CD14-positive monocyte (primary cell): ENCODE measurements around the gene BDNF. TPM values are rescaled to one million over a fixed set of nuclear protein-coding genes. Genes with fewer than 3 reads are reported as not detected.

Experiments
- DNase-seq, 3 donors: peaks; one replicate each; pipeline ENCODE4 v3.0.0-alpha.2; 2011 to 2022
- H2AFZ ChIP-seq: 2 replicates; pipeline ENCODE4 v1.6.0; 2012; ENCODE audit warnings: mild to moderate bottlenecking, low read depth, low read length, inconsistent platforms; ENCODE audit not compliant: insufficient read depth, poor library complexity, severe bottlenecking
- H3K27ac ChIP-seq, 2 donors: 1 replicate in 1 of 2; 2 replicates in 1 of 2; pipeline ENCODE4 v1.5.1; 2012 to 2013; ENCODE audit warnings: low read length in 2 of 2, control low read depth in 1 of 2, inconsistent platforms in 1 of 2, low read depth in 1 of 2, mild to moderate bottlenecking in 1 of 2
- H3K27me3 ChIP-seq, 2 donors: one replicate each; pipeline versions ENCODE4 v1.6.0 to v1.6.1; 2011 to 2013; ENCODE audit warnings: low read length in 2 of 2; ENCODE audit not compliant: control insufficient read depth in 2 of 2, insufficient read depth in 2 of 2
- H3K36me3 ChIP-seq, 2 donors: replicated peaks in 1 of 2; 1 replicate in 1 of 2; 2 replicates in 1 of 2; pipeline versions ENCODE4 v1.5.1 to v1.6.1; 2012 to 2013; ENCODE audit warnings: low read length in 2 of 2, control low read depth in 1 of 2, inconsistent platforms in 1 of 2, mild to moderate bottlenecking in 1 of 2; ENCODE audit not compliant: insufficient read depth in 2 of 2, control insufficient read depth in 1 of 2
- H3K4me1 ChIP-seq, 2 donors: 1 replicate in 1 of 2; 2 replicates in 1 of 2; pipeline versions ENCODE4 v1.5.1 to v1.6.1; 2012 to 2013; ENCODE audit warnings: low read length in 2 of 2, control low read depth in 1 of 2, inconsistent platforms in 1 of 2, mild to moderate bottlenecking in 1 of 2, moderate library complexity in 1 of 2; ENCODE audit not compliant: insufficient read depth in 2 of 2, control insufficient read depth in 1 of 2
- H3K4me2 ChIP-seq: replicated peaks from 2 replicates; pipeline ENCODE3; 2012; ENCODE audit warnings: low read length, moderate library complexity, mild to moderate bottlenecking; ENCODE audit not compliant: poor library complexity, severe bottlenecking; ENCODE audit errors: extremely low read depth
- H3K4me3 ChIP-seq, 3 experiments: fragments of 200-600 bp in 1 of 3; sonication (generic) in 1 of 3; replicated peaks in 1 of 3; 1 replicate in 2 of 3; 2 replicates in 1 of 3; pipeline ENCODE4 v1.5.1; 2011 to 2013; ENCODE audit warnings: low read length in 3 of 3, mild to moderate bottlenecking in 3 of 3, control low read depth in 2 of 3, low read depth in 2 of 3, inconsistent platforms in 1 of 3, moderate library complexity in 1 of 3
- H3K79me2 ChIP-seq: 2 replicates; pipeline ENCODE4 v1.6.0; 2012; ENCODE audit warnings: mild to moderate bottlenecking, control low read depth, inconsistent platforms, low read length, moderate library complexity; ENCODE audit not compliant: insufficient read depth
- H3K9ac ChIP-seq: 2 replicates; pipeline ENCODE4 v1.6.0; 2017; ENCODE audit warnings: low read length, mild to moderate bottlenecking; ENCODE audit not compliant: insufficient read depth, poor library complexity, severe bottlenecking
- H3K9me3 ChIP-seq, 2 donors: replicated peaks in 1 of 2; 1 replicate in 1 of 2; 2 replicates in 1 of 2; pipeline versions ENCODE4 v1.5.1 to v1.6.1; 2012 to 2013; ENCODE audit warnings: low read length in 2 of 2, control low read depth in 1 of 2; ENCODE audit not compliant: control insufficient read depth in 1 of 2, insufficient read depth in 1 of 2
- H4K20me1 ChIP-seq: 2 replicates; pipeline ENCODE4 v1.6.0; 2012; ENCODE audit warnings: mild to moderate bottlenecking, low read length, control low read depth, moderate library complexity; ENCODE audit not compliant: insufficient read depth
- H3K27ac Mint-ChIP-seq, 7 donors: one replicate each; pipeline ENCODE4 v1.8.0; 2020; ENCODE audit warnings: mild to moderate bottlenecking in 7 of 7, mixed read lengths in 7 of 7, moderate library complexity in 6 of 7, inconsistent platforms in 2 of 7
- H3K27me3 Mint-ChIP-seq, 3 donors: one replicate each; pipeline ENCODE4 v1.8.0; 2021 to 2022; ENCODE audit warnings: low read depth in 3 of 3, mild to moderate bottlenecking in 3 of 3, mixed read lengths in 3 of 3, moderate library complexity in 3 of 3, inconsistent platforms in 1 of 3
- H3K36me3 Mint-ChIP-seq, 2 donors: one replicate each; pipeline ENCODE4 v1.8.0; 2020; ENCODE audit warnings: mixed read lengths in 2 of 2, inconsistent platforms in 1 of 2, mild to moderate bottlenecking in 1 of 2
- H3K4me1 Mint-ChIP-seq: one replicate; pipeline ENCODE4 v1.8.0; 2020; ENCODE audit warnings: mild to moderate bottlenecking, mixed read lengths
- H3K4me3 Mint-ChIP-seq, 2 donors: one replicate each; pipeline ENCODE4 v1.8.0; 2020; ENCODE audit warnings: mild to moderate bottlenecking in 2 of 2, mixed read lengths in 2 of 2, moderate library complexity in 1 of 2
- H3K9me3 Mint-ChIP-seq, 7 donors: one replicate each; pipeline ENCODE4 v1.8.0; 2020 to 2022; ENCODE audit warnings: mixed read lengths in 7 of 7, mild to moderate bottlenecking in 6 of 7, moderate library complexity in 6 of 7, inconsistent platforms in 2 of 7
- CTCF ChIP-seq: fragments of 200-600 bp; IDR thresholded peaks from one replicate; pipeline ENCODE4 v1.8.0; 2022; ENCODE audit warnings: antibody characterized with exemption, mild to moderate bottlenecking
- WGBS: methylation state at CpG from one replicate; pipeline ENCODE4 v1.1.5; 2013; ENCODE audit warnings: missing lambda C conversion rate; ENCODE audit not compliant: insufficient coverage; 5-methylcytosine and 5-hydroxymethylcytosine counted together
- intact Hi-C, 2 donors: fragments of 100-400 bp; cut with micrococcal nuclease; formaldehyde crosslinking; loops; one replicate each; pipeline versions ENCODE4 v1.15.0 to v1.15.1; 2023
- polyA plus RNA-seq, 3 donors: library from polyadenylated mRNA; depleted of rRNA in 1 of 3; unstranded in 2 of 3; stranded (reverse) in 1 of 3; fragments of 300-500 nt in 2 of 3; fragments of >200 nt in 1 of 3; fragmentation: Illumina TruSeq in 2 of 3; gene quantifications; 1 replicate in 2 of 3; 2 replicates in 1 of 3; pipeline ENCODE4 v1.2.3, GENCODE V29; 2012 to 2021

Gene BDNF
- polyA plus RNA-seq, 3 donors: not detected

- Mint-ChIP-seq H3K9me3 (peaks cover 0 to 6% (median 2%) of the 10 kb centered on the region in 7 donors), H3K27ac (no peak overlapping the region), H3K36me3 (no peaks in the 10 kb centered on the region), H3K27me3 (peaks cover 0 to 3% (median 2%) of the 10 kb centered on the region in 3 donors), H3K4me3 (no peak overlapping the region), H3K4me1 (no peaks in the 10 kb centered on the region)
- no peaks in the 10 kb centered on the region for H3K27me3 ChIP-seq
- no peaks in the 10 kb centered on the region for H3K4me1 ChIP-seq
- TF ChIP-seq CTCF: no peak
- H3K4me2 ChIP-seq: no peak overlapping the region
- H3K27ac ChIP-seq: no peak overlapping the region
- no peak overlapping the region for H2AFZ ChIP-seq
- no peaks in the 10 kb centered on the region for H3K36me3 ChIP-seq
- no peak for DNase-seq
- no CpG with 5 or more reads among the region's 2 CpGs for WGBS
- H4K20me1 ChIP-seq: no peaks in the 10 kb centered on the region
- intact Hi-C loops: no loop called here
- H3K4me3 ChIP-seq: no peak overlapping the region
- no peaks in the 10 kb centered on the region for H3K79me2 ChIP-seq
- H3K9me3 ChIP-seq: no peaks in the 10 kb centered on the region
- no peak overlapping the region for H3K9ac ChIP-seq
Measured at GRCh38 chr11:27619763-27620335, 80.4 kb downstream of the BDNF start.

- no peaks in the 10 kb centered on the region for H3K36me3 Mint-ChIP-seq
- no peak overlapping the region for H3K27ac Mint-ChIP-seq
- no peaks in the 10 kb centered on the region for H3K4me1 Mint-ChIP-seq
Measured at GRCh38 chr11:27619039-27619574, 81.1 kb downstream of the BDNF start.

More at GRCh38 chr11:27619039-27619574, 81.1 kb downstream of the BDNF start:
- Histone ChIP-seq H3K27ac (no peak overlapping the region), H3K4me3 (no peak overlapping the region), H4K20me1 (no peaks in the 10 kb centered on the region), H3K36me3 (no peaks in the 10 kb centered on the region), H3K9ac (no peak overlapping the region), H3K27me3 (no peaks in the 10 kb centered on the region), H3K4me2 (no peak overlapping the region), H2AFZ (no peak overlapping the region), H3K9me3 (no peaks in the 10 kb centered on the region), H3K4me1 (no peaks in the 10 kb centered on the region), H3K79me2 (no peaks in the 10 kb centered on the region)
- 30% methylated on average over 2 of the region's 5 CpGs for WGBS
- H3K9me3 Mint-ChIP-seq: peaks cover 0 to 8% (median 2%) of the 10 kb centered on the region in 7 donors
- peaks cover 0 to 3% (median 2%) of the 10 kb centered on the region in 3 donors for H3K27me3 Mint-ChIP-seq
- DNase-seq: no peak
- no peak for TF ChIP-seq CTCF
- H3K4me3 Mint-ChIP-seq: no peak overlapping the region
- intact Hi-C loops: no loop called here
